Mesodermal cell (in vitro differentiated cells): ENCODE data around the gene OPCML.

Experiments used
- H3K27ac ChIP-seq: 2 replicates; pipeline ENCODE4 v1.7.0; 2013; ENCODE audit warnings: mild to moderate bottlenecking, low read depth, low read length, moderate library complexity; ENCODE audit not compliant: severe bottlenecking
- H3K36me3 ChIP-seq: 2 replicates; pipeline ENCODE4 v1.7.1; 2013; ENCODE audit warnings: mild to moderate bottlenecking, low read length, moderate library complexity; ENCODE audit not compliant: control insufficient read depth, insufficient read depth
- H3K4me1 ChIP-seq: one replicate; pipeline ENCODE4 v1.7.1; 2013; ENCODE audit warnings: mild to moderate bottlenecking, low read length; ENCODE audit not compliant: insufficient read depth, control insufficient read depth, poor library complexity, severe bottlenecking
- H3K4me3 ChIP-seq: 2 replicates; pipeline ENCODE4 v1.7.0; 2013; ENCODE audit warnings: low read length, control low read depth, mild to moderate bottlenecking; ENCODE audit not compliant: insufficient read depth, poor library complexity, severe bottlenecking; ENCODE audit errors: extremely low read depth
- H3K9me3 ChIP-seq: 2 replicates; pipeline ENCODE4 v1.7.1; 2013; ENCODE audit warnings: mild to moderate bottlenecking, low read length, moderate library complexity; ENCODE audit not compliant: control insufficient read depth
- WGBS, 2 experiments: methylation state at CpG; one replicate each; pipeline ENCODE4 v1.1.5; 2013; ENCODE audit warnings: missing lambda C conversion rate in 2 of 2; ENCODE audit not compliant: insufficient coverage in 2 of 2; 5-methylcytosine and 5-hydroxymethylcytosine counted together

The OPCML gene

DNA sequence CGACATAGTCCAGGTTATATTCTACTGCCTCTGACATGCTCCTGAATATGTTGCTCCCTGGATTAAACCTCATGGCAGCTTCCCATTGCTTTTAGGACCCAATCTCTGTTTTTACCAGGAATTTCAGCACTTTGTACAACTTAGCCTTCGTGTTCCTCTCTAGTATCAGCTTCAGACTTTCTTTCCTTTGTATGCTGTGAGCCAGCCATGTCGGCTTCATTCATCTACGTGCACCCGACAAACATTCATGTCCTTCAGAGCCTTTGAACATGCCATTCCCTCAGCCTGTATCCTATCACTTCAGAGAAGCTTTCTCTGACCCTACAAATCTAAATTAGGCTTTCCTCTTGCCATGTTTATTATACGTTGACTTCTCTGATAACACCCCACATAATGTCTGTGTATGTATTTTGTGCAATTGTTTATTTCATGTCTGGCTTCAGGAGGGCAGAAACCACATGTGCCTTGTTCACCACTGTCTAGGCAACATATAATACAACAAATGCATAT lies 743.4 kb downstream of the OPCML start:
- WGBS, 2 experiments = 73 to 76% methylated on average over 5 of the region's 6 CpGs
- no peak overlapping the region for H3K27ac ChIP-seq
- no peaks in the 10 kb centered on the region for H3K4me1 ChIP-seq
- H3K36me3 ChIP-seq = no peaks in the 10 kb centered on the region
- H3K9me3 ChIP-seq = no peaks in the 10 kb centered on the region
- H3K4me3 ChIP-seq = no peak overlapping the region

GRCh38 chr11:132785878-132786277 lies 746.4 kb downstream of the OPCML start:
- no peak overlapping the region for H3K27ac ChIP-seq
- no peaks in the 10 kb centered on the region for H3K9me3 ChIP-seq
- no peaks in the 10 kb centered on the region for H3K36me3 ChIP-seq
- WGBS, 2 experiments = no CpG with 5 or more reads among the region's 4 CpGs
- no peaks in the 10 kb centered on the region for H3K4me1 ChIP-seq
- no peak overlapping the region for H3K4me3 ChIP-seq

DNA sequence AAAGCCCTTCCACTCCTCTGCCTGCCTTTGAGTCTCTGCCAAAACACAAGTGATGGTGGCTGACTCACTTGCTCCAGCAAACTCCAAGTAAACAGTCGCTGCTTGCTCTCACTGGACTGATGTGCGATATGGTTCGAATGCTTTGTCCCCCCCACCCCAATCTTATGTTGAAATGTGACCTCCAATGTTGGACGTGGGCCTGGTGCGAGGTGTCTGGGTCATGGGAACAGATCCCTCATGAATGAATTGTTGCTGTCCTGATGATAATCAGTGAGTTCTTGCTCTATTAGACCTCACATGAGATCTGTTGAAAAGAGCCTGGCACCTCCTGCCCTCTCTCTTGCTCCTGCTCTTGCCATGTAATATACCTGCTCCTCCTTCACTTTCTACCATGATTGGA lies 747.9 kb downstream of the OPCML start:
- Histone ChIP-seq H3K4me3 (no peak overlapping the region), H3K9me3 (no peaks in the 10 kb centered on the region), H3K27ac (no peak overlapping the region), H3K4me1 (no peaks in the 10 kb centered on the region), H3K36me3 (no peaks in the 10 kb centered on the region)
- WGBS, 2 experiments = 77 to 96% methylated on average over 3 to 5 of the region's 5 CpGs

GRCh38 chr11:132782102-132782501 lies 750.2 kb downstream of the OPCML start:
- Histone ChIP-seq H3K27ac (no peak overlapping the region), H3K36me3 (no peaks in the 10 kb centered on the region), H3K9me3 (no peaks in the 10 kb centered on the region), H3K4me3 (no peak overlapping the region), H3K4me1 (peaks cover 9% of the 10 kb centered on the region)
- 79 to 96% methylated on average over 4 of the region's 6 CpGs for WGBS, 2 experiments

DNA sequence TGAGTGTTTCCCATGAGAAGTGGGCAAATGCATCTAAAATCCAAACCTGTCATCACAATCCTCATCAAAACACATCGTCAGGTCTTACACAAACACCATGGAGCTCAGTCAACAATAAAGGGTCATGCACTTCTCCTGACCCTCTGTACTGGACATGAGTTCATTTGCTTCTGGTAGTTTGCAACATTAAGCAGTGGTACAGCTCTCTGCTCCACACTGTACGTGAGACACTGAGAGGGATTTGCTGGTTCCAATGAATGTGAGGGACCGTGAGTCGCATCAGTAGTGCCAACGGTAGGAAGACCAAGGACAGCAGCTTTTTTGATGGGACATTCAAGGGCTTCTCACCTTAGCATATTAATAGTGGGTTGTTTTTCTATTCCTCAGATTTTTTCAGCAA lies 752.3 kb downstream of the OPCML start:
- Histone ChIP-seq H3K36me3 (no peaks in the 10 kb centered on the region), H3K27ac (no peak overlapping the region), H3K4me1 (peaks cover 9% of the 10 kb centered on the region), H3K4me3 (no peak overlapping the region), H3K9me3 (no peaks in the 10 kb centered on the region)
- 88 to 89% methylated on average over 3 to 4 of the region's 5 CpGs for WGBS, 2 experiments

- Histone ChIP-seq H3K4me1 (peaks cover 9% of the 10 kb centered on the region), H3K9me3 (no peaks in the 10 kb centered on the region), H3K4me3 (no peak overlapping the region), H3K27ac (no peak overlapping the region), H3K36me3 (no peaks in the 10 kb centered on the region)
- 17% methylated on average over 1 of the region's 3 CpGs; no CpG with 5 or more reads in 1 of the 2 experiments for WGBS, 2 experiments
Measured at GRCh38 chr11:132779497-132779896, 752.8 kb downstream of the OPCML start.

DNA sequence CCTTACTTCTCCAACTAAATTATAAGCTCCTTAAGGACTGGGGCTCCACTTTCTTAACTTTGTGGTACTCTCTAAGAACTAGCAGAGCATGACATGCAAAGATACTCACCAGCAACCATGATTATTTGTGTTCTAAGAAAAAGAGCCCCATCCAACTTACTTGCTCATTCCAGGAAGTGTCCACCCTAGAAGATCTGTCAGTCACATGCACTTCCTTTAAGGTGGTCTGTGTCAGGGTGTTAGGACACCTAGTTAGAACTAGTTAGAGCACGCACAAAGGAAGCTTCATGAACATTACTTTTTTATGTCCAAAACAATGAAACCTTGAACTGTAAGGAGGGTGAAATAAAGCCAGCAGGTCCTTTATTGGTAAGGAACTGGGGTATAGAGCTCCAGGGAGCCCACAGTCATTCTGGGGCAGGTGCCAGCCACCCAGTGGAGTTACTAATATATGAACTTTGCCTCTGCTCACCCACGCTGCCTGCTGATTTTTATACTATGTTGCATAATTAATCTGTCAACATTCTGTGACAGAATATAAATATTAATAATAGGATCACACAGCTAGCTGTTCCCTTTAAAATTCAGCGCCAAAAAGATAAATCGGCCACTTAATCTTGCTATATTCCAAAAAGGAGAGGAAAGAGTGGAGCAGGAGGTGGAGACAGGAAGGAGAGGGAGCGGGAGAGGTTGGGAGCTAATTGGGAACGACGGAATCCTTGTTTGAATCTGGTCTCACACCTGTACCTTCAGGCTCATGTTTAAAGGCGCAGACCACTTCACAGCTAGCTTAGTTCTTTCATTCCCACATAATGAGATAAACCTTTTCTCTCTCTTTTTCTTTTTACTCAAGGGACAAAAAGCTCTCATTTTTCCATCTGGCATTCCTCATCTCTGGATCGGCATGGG lies 755.0 kb downstream of the OPCML start:
- Histone ChIP-seq H3K27ac (no peak overlapping the region), H3K36me3 (no peaks in the 10 kb centered on the region), H3K4me3 (no peak overlapping the region), H3K4me1 (peaks cover 11% of the 10 kb centered on the region), H3K9me3 (no peaks in the 10 kb centered on the region)
- WGBS, 2 experiments = 73 to 90% methylated on average over 3 to 5 of the region's 9 CpGs

DNA sequence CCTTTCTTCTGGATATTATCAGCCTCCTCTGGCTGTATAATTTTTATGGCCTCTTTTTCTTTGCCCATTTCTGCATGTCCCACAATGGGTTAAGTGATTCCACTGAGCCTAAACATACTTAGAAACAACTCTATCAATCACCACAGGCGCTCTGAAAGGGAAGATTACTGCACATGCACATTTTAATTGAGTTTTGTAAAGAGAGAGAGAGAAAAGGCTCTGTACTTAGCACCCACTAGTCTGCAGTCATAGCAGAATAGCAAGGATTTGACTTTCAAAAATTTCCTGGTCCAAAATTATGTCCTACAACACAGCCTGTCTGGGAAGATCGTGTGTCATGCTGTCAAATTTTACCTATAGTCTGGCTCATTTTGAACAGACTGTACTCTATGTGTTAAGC lies 758.5 kb downstream of the OPCML start:
- Histone ChIP-seq H3K4me3 (no peak overlapping the region), H3K9me3 (no peaks in the 10 kb centered on the region), H3K36me3 (no peaks in the 10 kb centered on the region), H3K27ac (no peak overlapping the region), H3K4me1 (peaks cover 11% of the 10 kb centered on the region)
- 83% methylated on average over 1 of the region's 2 CpGs; no CpG with 5 or more reads in 1 of the 2 experiments for WGBS, 2 experiments

DNA sequence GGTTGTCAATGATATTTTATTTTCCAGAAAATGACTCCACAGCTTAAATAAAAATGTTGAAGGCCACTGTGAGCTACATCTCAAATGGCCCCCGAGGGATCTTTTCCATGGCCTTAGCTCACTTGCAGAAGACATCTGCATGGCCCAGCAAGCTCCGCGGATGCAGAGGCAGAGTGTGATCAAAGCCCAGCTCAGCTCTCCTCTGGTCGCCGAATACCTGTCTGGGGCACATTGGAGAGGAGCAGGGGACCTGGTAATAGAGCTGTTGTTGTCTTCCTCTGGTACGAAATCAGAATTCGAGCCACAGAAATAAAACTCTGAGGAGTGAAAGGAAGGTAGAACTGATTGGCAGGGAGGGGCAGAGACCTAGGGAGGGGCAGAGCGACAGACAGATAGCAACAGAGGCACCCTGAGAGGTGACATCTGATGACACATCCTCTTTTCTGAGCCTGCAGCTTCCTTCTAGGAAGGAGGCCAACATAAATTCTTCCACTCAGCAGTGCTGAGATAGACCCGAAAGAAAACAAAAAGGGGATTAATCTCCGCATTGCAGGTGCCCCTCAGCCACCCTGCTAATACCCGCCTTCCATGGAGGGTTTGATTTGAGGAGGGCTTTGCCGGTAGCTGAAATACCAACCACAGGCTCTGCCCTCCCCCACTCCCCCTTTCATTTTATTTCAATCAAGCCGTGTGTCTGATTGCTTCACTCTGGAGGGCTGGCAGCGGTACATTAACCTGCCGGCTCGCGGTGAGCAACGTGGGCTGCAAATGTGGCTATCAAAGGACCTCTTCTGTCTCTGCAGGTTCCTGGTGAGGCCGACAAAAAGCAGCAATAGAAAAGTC lies 759.4 kb downstream of the OPCML start:
- Histone ChIP-seq H3K4me1 (peaks cover 8% of the 10 kb centered on the region), H3K9me3 (no peaks in the 10 kb centered on the region), H3K36me3 (no peaks in the 10 kb centered on the region), H3K27ac (no peak overlapping the region), H3K4me3 (no peak overlapping the region)
- 64 to 65% methylated on average over 15 to 16 of the region's 19 CpGs for WGBS, 2 experiments

DNA sequence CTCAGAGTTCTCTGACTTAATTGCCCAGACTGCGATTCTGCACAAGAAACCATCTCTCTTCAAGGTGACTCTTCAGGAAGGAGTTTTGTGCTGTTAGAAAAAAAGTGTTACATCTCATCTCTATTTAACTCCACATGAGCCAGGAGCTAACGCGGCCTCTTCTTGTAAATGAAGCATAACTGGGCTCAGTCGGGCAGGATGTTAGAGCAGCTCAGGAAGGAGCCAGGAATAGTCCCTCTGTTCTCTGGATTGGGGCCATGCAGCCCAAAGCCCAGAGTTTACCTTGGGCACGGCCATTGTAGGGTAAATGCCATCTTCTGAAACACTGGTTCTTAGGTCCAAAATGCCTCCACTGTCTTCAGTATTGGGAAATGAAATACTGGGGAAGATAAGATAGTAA lies 760.6 kb downstream of the OPCML start:
- Histone ChIP-seq H3K4me3 (no peak overlapping the region), H3K9me3 (no peaks in the 10 kb centered on the region), H3K4me1 (peaks cover 2% of the 10 kb centered on the region), H3K27ac (no peak overlapping the region), H3K36me3 (no peaks in the 10 kb centered on the region)
- WGBS, 2 experiments = 75 to 96% methylated on average over 3 to 4 of the region's 5 CpGs
